Rectal smooth muscle tissue (tissue), 1 donor: ENCODE data around the gene BRAF.
"Not testable (repeated sequence)": the region's sequence is repeated elsewhere in the genome, so short reads cannot be mapped to it uniquely, and the experiment has no call there.

Experiments
- H3K27ac ChIP-seq: one replicate; pipeline ENCODE4 v1.7.0; 2013; ENCODE audit warnings: low read depth, low read length, inconsistent platforms
- H3K27me3 ChIP-seq: one replicate; pipeline ENCODE4 v1.7.0; 2013; ENCODE audit warnings: low read length; ENCODE audit not compliant: control insufficient read depth, insufficient read depth
- H3K36me3 ChIP-seq: one replicate; pipeline ENCODE4 v1.7.0; 2013; ENCODE audit warnings: low read length; ENCODE audit not compliant: control insufficient read depth, insufficient read depth
- H3K4me1 ChIP-seq: one replicate; pipeline ENCODE4 v1.7.0; 2013; ENCODE audit warnings: low read length; ENCODE audit not compliant: control insufficient read depth, insufficient read depth
- H3K4me3 ChIP-seq: one replicate; pipeline ENCODE4 v1.7.0; 2013; ENCODE audit warnings: low read length
- H3K9ac ChIP-seq: one replicate; pipeline ENCODE4 v1.7.0; 2013; ENCODE audit warnings: low read length

BRAF gene

DNA sequence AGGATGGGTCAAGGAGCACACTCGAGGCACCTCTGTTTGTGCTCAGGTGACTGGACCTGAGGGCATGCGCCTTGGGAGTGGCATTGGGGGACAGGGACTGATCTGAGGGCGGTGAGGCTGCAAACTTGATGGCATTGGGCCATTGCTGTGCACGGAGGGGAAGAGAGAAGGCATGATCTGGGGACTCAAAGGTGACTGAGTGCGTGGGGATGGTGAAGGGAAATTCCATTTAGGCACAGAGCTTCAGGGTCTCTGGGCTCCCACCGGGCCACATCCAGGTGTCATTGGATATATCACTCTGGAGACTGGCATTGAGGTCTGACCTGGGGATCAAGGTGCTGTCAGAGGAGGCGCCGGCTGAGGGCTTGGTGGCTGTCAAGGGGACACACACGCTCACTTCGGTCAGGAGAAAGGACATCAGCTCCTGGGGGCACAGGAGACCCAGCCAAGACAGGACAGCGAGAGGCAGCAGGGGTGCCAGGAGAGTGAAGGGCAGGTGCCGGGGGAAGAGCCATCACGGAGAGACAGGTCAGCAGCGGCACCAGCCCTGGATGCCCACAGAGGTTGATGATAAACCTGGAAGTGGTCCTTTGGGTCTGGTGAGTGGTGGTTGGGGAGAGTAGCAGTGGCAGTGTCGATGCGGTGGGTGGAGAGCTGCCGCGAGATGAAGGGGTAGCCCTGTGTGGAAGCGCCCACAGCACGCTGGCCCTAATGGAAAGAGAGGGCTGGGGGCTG lies 246.5 kb downstream of the BRAF start:
- Histone ChIP-seq H3K27me3 (no peaks in the 10 kb centered on the region), H3K36me3 (peaks cover 13% of the 10 kb centered on the region), H3K4me3 (no peak overlapping the region), H3K27ac (no peak overlapping the region), H3K9ac (no peak overlapping the region), H3K4me1 (peaks cover 10% of the 10 kb centered on the region)

DNA sequence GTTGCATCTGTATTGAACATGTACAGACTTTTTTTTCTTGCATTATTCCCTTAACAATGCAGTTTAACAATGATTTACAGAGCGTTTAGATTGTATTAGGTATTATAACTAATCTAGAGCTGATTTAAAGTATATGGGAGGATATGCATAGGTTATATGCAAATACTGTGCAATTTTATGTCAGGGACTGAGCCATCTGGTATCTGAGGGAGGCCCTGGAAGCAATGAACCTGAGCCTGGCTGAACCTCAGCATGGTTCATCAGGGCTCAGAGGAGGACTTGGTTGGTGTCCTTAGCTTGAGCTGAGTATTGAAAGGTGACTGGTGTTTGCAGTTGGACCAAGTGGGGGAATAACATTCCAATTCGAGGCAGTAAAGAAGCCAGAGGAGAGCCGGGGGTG lies 247.2 kb downstream of the BRAF start:
- Histone ChIP-seq H3K27me3 (no peaks in the 10 kb centered on the region), H3K4me1 (peaks cover 10% of the 10 kb centered on the region), H3K4me3 (no peak overlapping the region), H3K9ac (no peak overlapping the region), H3K36me3 (peaks cover 13% of the 10 kb centered on the region), H3K27ac (no peak overlapping the region)

DNA sequence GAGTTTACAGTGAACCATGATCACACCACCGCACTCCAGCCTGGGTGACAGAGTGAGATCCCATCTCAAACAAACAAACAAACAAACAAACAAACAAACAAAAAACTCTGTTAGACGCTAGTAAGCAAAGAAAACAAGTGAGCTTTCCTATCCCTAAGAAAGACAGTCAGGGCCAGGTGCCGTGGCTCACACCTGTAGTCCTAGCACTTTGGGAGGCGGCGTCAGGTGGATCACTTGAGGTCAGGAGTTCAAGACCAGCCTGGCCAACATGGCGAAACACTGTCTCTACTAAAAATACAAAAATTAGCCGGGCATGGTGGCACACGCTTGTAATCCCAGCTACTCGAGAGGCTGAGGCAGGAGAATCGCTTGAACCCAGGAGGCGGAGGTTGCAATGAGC lies 247.8 kb downstream of the BRAF start:
- H3K27me3 ChIP-seq, H3K4me1 ChIP-seq, H3K27ac ChIP-seq, H3K4me3 ChIP-seq, H3K9ac ChIP-seq: not testable (repeated sequence)
- peaks cover 13% of the 10 kb centered on the region for H3K36me3 ChIP-seq

DNA sequence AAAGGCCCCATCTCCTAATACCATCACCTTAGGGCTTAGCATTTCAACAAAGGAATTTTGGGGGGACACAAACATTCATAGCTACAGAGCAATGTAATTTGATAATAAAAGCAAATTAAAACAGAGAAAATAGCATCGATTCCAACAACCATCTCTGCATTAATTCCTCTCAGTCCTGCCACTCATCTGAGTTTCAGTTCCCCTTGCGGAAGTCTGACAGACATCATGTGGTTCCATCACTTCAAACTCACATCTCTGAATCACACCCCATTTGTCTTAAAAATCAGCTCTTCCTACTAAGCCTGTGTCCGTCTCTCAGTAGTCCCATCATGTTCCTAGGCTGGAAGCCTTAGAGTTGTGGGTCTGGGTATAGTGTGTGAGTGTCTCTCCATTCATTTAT lies 248.4 kb downstream of the BRAF start:
- no peak overlapping the region for H3K9ac ChIP-seq
- H3K4me1 ChIP-seq = peaks cover 10% of the 10 kb centered on the region
- no peak overlapping the region for H3K4me3 ChIP-seq
- no peaks in the 10 kb centered on the region for H3K27me3 ChIP-seq
- no peak overlapping the region for H3K27ac ChIP-seq
- peaks cover 13% of the 10 kb centered on the region for H3K36me3 ChIP-seq

DNA sequence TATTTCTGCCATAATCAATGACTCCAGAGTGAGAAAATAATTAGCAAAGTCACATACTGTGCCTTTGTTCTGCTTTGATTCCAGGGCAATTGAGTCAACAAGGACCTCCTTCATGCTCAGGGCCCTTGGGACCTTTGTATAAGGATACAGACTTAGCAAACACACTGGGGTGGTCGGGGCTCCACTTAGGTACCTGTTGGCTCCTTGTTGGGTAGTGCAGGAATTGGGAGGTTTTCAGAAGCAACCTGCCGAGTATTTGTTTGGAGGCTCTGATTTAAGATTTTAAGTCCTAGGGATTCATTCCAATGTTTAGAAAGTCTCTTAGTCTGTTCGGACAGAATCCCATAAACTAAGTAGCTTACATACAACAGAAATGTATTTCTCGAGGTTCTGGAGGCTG lies 249.0 kb downstream of the BRAF start:
- Histone ChIP-seq H3K27me3 (no peaks in the 10 kb centered on the region), H3K27ac (no peak overlapping the region), H3K4me3 (no peak overlapping the region), H3K9ac (no peak overlapping the region), H3K36me3 (peaks cover 10% of the 10 kb centered on the region), H3K4me1 (peaks cover 10% of the 10 kb centered on the region)

DNA sequence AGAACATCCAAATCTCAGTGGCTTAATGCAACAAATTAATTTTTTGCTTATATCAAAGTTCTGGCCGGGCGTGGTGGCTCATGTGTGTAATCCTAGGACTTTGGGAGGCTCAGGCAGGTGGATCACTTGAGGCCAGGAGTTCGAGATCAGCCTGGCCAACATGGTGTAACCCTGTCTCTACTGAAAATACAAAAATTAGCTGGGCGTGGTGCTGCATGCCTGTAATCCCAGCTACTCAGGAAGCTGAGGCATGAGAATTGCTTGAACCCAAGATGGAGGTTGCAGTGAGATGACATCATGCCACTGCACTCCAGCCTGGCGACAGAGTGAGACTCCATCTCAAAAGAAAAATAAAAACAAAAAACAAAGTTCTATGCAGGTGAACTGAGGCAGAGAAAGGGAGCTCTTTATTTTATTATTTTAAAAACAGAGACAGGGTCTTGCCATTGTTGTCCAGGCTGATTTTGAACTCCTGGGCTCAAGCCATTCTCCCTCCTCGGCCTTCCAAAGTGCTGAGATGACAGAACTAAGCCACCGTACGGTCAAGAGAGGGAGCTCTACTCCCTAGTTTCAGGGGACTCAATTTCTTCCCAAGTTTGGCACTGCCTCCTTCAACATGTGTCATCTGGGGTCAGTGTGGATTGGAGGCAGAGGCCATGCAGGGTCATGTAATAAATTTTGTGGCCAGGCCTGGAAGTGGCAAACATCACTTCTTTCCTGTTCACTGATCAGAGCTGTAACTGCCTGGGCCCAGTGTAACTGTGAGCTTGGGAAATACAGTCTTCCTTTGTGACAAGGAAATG lies 249.6 kb downstream of the BRAF start:
- H3K4me1 ChIP-seq = peaks cover 10% of the 10 kb centered on the region
- H3K4me3 ChIP-seq = no peak overlapping the region
- no peak overlapping the region for H3K9ac ChIP-seq
- peaks cover 7% of the 10 kb centered on the region for H3K36me3 ChIP-seq
- no peak overlapping the region for H3K27ac ChIP-seq
- H3K27me3 ChIP-seq = no peaks in the 10 kb centered on the region

DNA sequence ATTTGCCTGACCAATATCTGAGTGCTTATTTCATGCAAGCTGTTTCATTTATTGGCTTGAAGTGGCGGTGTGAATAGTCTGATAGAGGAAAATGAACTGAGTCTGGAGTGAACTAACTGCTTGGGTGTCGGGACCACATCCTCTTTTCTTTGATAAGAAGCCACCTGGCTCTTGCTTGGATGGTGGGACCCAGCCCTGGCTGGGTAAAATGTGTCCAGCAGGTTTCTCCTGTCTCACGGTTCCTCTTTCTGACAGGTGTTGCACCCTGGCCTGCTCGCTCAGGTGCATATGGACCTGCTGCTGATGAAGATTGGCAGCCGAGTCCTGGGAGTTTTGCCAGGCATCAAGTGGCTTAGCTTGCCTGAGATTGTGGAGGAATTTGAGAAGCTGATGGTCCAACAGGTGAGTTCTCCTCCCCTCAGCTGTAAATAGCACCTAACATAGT lies 250.4 kb downstream of the BRAF start:
- Histone ChIP-seq H3K27ac (no peak overlapping the region), H3K4me3 (peak overlapping the region; percentile 79), H3K36me3 (peaks cover 6% of the 10 kb centered on the region), H3K27me3 (no peaks in the 10 kb centered on the region), H3K4me1 (peaks cover 10% of the 10 kb centered on the region), H3K9ac (no peak overlapping the region)

DNA sequence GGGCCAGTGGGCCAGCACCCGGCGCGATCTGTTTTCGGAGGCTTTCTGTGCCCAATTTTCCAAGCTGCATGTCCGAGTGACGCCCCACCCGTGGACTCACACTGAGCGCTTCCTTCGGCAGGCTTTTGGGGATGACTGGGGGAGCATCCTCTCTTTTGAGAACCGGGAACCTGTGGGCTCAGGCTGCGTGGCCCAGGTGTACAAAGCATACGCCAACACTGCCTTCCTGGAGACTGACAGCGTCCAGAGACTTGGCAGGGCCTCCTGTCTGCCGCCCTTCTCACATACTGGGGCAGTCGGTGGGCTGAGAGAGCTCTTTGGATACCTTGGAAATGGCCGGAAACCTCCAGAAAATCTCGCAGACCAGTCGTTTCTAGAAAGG lies 251.0 kb downstream of the BRAF start:
- H3K27me3 ChIP-seq = no peaks in the 10 kb centered on the region
- peak overlapping the region; percentile 61 for H3K9ac ChIP-seq
- H3K36me3 ChIP-seq = peaks cover under 1% of the 10 kb centered on the region
- H3K4me1 ChIP-seq = peaks cover 10% of the 10 kb centered on the region
- peak overlapping the region; percentile 79 for H3K4me3 ChIP-seq
- peak overlapping the region; percentile 69 for H3K27ac ChIP-seq

DNA sequence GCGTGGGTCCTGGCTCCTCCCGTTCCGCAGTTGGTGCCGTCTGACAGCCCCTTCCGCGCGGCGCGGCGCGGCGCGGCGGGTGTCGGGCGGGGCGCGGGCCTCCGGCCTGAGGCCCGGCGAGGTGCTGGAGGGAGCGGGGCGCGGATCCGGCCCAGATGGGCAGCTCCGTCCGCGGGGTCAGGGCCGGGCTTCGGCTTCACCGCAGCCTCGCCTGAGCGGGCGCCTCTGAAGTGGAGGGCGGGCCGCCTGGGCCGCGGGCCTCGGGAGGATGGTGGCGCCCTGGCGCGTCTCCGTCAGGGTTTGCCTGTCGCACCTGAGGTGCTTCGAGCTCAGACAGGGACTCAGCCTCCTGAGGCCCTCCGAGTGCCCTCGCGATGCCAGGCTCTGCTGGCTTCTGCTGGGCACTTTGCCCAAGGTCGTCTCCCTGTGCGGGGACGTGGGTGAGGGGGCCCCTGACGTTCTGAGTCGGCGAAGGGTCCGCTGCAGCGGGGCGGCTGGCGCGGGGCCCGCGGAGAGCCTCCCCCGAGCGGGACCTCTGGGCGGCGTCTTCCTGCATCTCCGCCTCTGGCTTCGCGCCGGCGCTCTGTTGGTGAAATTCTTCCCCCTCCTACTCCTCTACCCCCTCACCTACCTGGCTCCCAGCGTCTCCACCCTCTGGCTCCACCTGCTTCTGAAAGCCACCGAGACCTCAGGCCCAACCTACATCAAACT lies 251.5 kb downstream of the BRAF start:
- Histone ChIP-seq H3K36me3 (no peaks in the 10 kb centered on the region), H3K4me1 (peaks cover 10% of the 10 kb centered on the region), H3K27me3 (no peaks in the 10 kb centered on the region), H3K4me3 (peak overlapping the region; percentile 79), H3K27ac (peak overlapping the region; percentile 69), H3K9ac (peak overlapping the region; percentile 61)

DNA sequence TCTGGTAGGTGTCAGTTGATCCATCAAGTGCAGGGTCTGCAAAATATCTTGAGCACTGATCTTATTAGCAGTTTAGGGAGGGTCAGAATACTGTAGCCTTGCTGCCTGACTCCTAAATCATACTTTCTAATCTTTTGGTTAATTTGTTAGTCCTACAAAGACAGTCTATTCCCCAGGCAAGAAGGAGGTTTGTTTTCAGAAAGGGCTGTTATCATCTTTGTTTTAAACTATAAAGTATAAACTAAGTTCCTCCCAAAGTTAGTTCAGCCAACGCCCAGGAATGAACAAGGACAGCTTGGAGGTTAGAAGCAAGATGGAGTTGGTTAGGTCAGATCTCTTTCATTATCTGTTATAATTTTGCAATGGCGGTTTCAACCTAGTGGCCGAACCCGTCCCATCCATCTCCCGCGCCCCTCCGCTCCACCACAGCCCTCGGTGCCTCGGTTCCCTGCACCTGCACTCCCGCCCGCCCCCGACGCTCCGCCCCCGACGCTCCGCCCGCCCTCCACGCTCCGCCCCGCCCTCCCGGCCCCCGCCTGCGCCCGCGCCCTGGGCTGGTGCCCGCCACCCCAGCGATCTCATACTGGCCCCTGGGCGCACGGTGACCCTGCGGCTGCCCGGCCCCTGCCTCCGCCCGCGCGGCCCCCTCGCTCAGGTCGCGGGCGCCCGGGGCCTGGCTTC lies 252.2 kb downstream of the BRAF start, which contains the start of gene ADCK2:
Gene ADCK2 (plus strand): TSS at position 564 of the 681 bp plus-strand sequence. CDS start 386 bp downstream, outside the sequence.
- Histone ChIP-seq H3K4me3 (peak within 1 kb of the TSS; percentile 79), H3K27me3 (no peaks in the 10 kb centered on the region), H3K4me1 (peaks cover 10% of the 10 kb centered on the region), H3K27ac (peak within 1 kb of the TSS; percentile 69), H3K9ac (peak within 1 kb of the TSS; percentile 61), H3K36me3 (no peaks in the 10 kb centered on the region)

DNA sequence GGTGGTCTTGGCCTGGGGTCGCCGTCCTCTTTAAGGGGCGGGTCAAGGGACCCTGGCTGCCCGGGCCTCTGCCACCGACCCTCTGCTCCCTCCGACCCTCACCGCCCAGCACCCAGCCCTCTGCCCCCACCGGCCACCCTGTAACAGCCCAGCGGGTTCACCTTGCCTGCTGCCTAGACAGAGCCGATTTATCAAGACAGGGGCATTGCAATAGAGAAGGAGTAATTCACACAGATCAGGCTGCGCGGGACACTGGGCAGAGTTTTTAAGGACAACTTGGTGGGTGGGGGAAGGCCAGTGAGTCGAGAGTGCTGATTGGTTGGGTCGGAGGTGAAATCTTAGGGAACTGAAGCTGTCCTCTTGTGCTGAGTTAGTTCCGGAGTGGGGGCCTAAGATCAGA lies 252.8 kb downstream of the BRAF start:
- Histone ChIP-seq H3K4me3 (no peak overlapping the region), H3K4me1 (peaks cover 10% of the 10 kb centered on the region), H3K27ac (no peak overlapping the region), H3K36me3 (no peaks in the 10 kb centered on the region), H3K27me3 (no peaks in the 10 kb centered on the region), H3K9ac (no peak overlapping the region)
